ENCODE measurements around the gene GUSB.

Gene GUSB

GRCh38 chr7:65927489-65928448 is 54.2 kb downstream of the GUSB start:
- DNase-seq: no peak

- no peak for DNase-seq
These were observed 55.4 kb downstream of the GUSB start for GRCh38 chr7:65926588-65926987.

- no peak for DNase-seq
These were observed 57.0 kb downstream of the GUSB start for GRCh38 chr7:65925040-65925439.

GRCh38 chr7:65924193-65924592 is 57.8 kb downstream of the GUSB start:
- no peak for DNase-seq

GRCh38 chr7:65923316-65923715 is 58.7 kb downstream of the GUSB start:
- no peak for DNase-seq

- no peak for DNase-seq
These were observed 65.9 kb downstream of the GUSB start for GRCh38 chr7:65915921-65916657.

- DNase-seq: no peak
These were observed 69.8 kb downstream of the GUSB start for GRCh38 chr7:65912237-65912636.
